Heart left ventricle (tissue), 16 donors: ENCODE results near the gene PDZD4. TPM values are rescaled to one million over a fixed set of nuclear protein-coding genes. Genes with fewer than 3 reads are reported as not detected.

Source experiments
- ATAC-seq, 4 donors: fragments of 200-7000 bp; cut with Tn5 transposase; one replicate each; pipeline ENCODE4 v1.9.1; 2020 to 2022; ENCODE audit warnings: moderate library complexity in 4 of 4, mild to moderate bottlenecking in 3 of 4, moderate number of reproducible peaks in 1 of 4
- DNase-seq, 5 donors: peaks; one replicate each; pipeline ENCODE4 v3.0.0-alpha.2; 2020
- H3K27ac ChIP-seq, 12 donors: fragments of 200-600 bp; sonication (generic) in 4 of 12; one replicate each; pipeline versions ENCODE4 v1.5.0 to v1.8.0; 2016 to 2022; ENCODE audit warnings: mild to moderate bottlenecking in 2 of 12
- H3K27me3 ChIP-seq, 9 donors: fragments of 200-600 bp; sonication (generic) in 2 of 9; one replicate each; pipeline versions ENCODE4 v1.5.1 to v1.8.0; 2016 to 2022; ENCODE audit warnings: mild to moderate bottlenecking in 3 of 9
- H3K36me3 ChIP-seq, 9 donors: fragments of 200-600 bp; sonication (generic) in 2 of 9; one replicate each; pipeline versions ENCODE4 v1.5.0 to v1.8.0; 2018 to 2022; ENCODE audit warnings: mild to moderate bottlenecking in 2 of 9
- H3K4me1 ChIP-seq, 12 donors: fragments of 200-600 bp; sonication (generic) in 4 of 12; one replicate each; pipeline versions ENCODE4 v1.5.0 to v1.8.0; 2016 to 2022; ENCODE audit warnings: mild to moderate bottlenecking in 3 of 12
- H3K4me3 ChIP-seq, 12 donors: fragments of 200-600 bp; sonication (generic) in 4 of 12; one replicate each; pipeline versions ENCODE4 v1.5.0 to v1.8.0; 2017 to 2022; ENCODE audit warnings: mild to moderate bottlenecking in 9 of 12, moderate library complexity in 4 of 12
- H3K9me3 ChIP-seq, 12 donors: fragments of 200-600 bp; sonication (generic) in 4 of 12; one replicate each; pipeline versions ENCODE4 v1.5.0 to v1.8.0; 2016 to 2022; ENCODE audit warnings: mild to moderate bottlenecking in 1 of 12
- POLR2A ChIP-seq, 2 donors: fragments of 450-650 bp; IDR thresholded peaks; one replicate each; pipeline ENCODE4 v1.6.1; 2017; ENCODE audit warnings: antibody characterized with exemption in 2 of 2, mild to moderate bottlenecking in 2 of 2, moderate library complexity in 2 of 2
- WGBS, 4 donors: extraction: QIAGEN DNeasy Blood & Tissue Kit in 2 of 4; methylation state at CpG; one replicate each; pipeline versions ENCODE4 v1.1.5 to v1.1.7; 2013 to 2018; 5-methylcytosine and 5-hydroxymethylcytosine counted together
- intact Hi-C, 10 donors: fragments of 100-400 bp; cut with DNase I; formaldehyde crosslinking; loops; one replicate each; pipeline versions ENCODE4 v1.11.1 to v1.14.2; 2022
- polyA plus RNA-seq, 2 donors: library from polyadenylated mRNA; stranded (reverse); fragments of 200-250 nt; gene quantifications; one replicate each; pipeline ENCODE4 v1.2.3, GENCODE V29; 2013
- total RNA-seq, 9 donors: library from RNA; depleted of rRNA in 2 of 9; stranded (reverse); fragments of >200 nt in 2 of 9; fragmentation: NEBNext Ultra II Directional in 3 of 9; extraction: Animal tissue kit (Norgen Biotek cat#: 25700) in 3 of 9; gene quantifications; one replicate each; pipeline versions ENCODE4 v1.1.0 to v1.2.4, GENCODE V29; 2016 to 2023
- TF ChIP-seq, protein P1 (sequence below), 12 donors: fragments of 200-600 bp; sonication (generic) in 4 of 12; IDR thresholded peaks; one replicate each; pipeline versions ENCODE4 v1.5.0 to v1.8.0; 2018 to 2022; ENCODE audit warnings: antibody characterized with exemption in 12 of 12, mild to moderate bottlenecking in 5 of 12
- donor health status: ischemic (EF 13 %, LVEDD 7.1; RV severe dilation, severe dysfunction).
- donor health status: healthy with polysubstance abuse.
- donor health status: DM: no; HTN: yes; CAD: no.
- donor health status: DM: no; HTN: no; CAD: no.
- donor health status: ischemic (EF 25% LVEDD 6.9; RV normal size, moderate dysfunction).
- donor health status: ischemic (EF 25% LVEDD 5.7; RV mildly dilated, moderate dysfunction).
- donor health status: healthy.
- donor health status: DM: yes; HTN: yes; CAD: no.
- donor health status: ischemic (EF 35%, LVEDD 5.7; RV mildly dilated, moderate dysfunction).
- donor health status: nonischemic (EF 11% LVEDD 7.7; RV severe dilation, severe dysfunction).
- donor health status: DM: yes; HTN: yes; CAD: no.
- donor health status: PGD.
- donor health status: ischemic (EF 29% LVEDD 5.4; RV normal size, mild dysfunction).
- donor health status: nonischemic (EF 23%, LVEDD 6.1; RV moderate dilation, normal function).

PDZD4 gene
- total and polyA plus RNA-seq, 11 donors = 1.7 to 4.0 (median 2.4) TPM

DNA sequence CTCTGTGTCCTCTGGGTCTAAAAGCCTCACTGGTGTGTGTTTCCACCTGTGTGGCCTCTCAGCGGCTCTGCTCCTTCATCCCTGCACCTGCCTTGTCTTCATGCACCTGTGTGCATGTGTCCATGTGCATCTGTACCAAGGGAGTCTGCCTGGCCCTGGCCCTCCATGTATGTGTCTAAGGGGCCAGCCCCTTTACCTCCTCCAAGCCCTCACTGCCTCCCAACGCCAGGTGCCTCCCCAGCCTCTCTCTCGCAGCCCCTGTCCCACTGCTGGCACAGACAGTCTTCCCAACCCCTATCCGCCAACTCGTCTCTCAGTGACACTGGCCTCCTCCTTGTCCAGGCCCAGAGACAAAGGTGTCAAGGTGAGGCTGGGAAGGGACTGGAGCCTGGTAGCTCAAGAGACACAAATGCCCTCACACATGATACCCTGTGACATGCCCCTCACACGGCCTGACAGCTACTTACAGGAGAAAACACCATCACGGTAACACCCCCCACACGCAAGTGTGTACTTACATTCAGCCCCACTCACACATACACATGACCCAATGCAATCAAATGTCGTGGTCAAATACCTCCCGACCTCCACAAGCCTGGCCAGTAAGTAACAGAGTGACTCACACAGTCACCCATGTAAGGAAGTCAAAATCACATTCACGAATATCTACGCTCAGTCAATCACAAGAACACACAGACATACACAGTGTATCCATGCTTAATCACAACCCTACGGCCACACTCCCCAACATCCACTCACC, 44.2 kb upstream of the PDZD4 start:
- no peak for ATAC-seq
- Histone ChIP-seq H3K4me3 (no peak overlapping the region), H3K27ac (no peak overlapping the region), H3K36me3 (no peaks in the 10 kb centered on the region), H3K9me3 (no peaks in the 10 kb centered on the region), H3K4me1 (no peaks in the 10 kb centered on the region), H3K27me3 (peaks cover 0 to 64% (median 6%) of the 10 kb centered on the region in 9 donors)
- intact Hi-C loops = no loop called here
- DNase-seq = no peak
- TF ChIP-seq POLR2A (IDR thresholded peaks at IDR 0.05) = no peak
- TF ChIP-seq, protein P1, sequence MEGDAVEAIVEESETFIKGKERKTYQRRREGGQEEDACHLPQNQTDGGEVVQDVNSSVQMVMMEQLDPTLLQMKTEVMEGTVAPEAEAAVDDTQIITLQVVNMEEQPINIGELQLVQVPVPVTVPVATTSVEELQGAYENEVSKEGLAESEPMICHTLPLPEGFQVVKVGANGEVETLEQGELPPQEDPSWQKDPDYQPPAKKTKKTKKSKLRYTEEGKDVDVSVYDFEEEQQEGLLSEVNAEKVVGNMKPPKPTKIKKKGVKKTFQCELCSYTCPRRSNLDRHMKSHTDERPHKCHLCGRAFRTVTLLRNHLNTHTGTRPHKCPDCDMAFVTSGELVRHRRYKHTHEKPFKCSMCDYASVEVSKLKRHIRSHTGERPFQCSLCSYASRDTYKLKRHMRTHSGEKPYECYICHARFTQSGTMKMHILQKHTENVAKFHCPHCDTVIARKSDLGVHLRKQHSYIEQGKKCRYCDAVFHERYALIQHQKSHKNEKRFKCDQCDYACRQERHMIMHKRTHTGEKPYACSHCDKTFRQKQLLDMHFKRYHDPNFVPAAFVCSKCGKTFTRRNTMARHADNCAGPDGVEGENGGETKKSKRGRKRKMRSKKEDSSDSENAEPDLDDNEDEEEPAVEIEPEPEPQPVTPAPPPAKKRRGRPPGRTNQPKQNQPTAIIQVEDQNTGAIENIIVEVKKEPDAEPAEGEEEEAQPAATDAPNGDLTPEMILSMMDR (IDR thresholded peaks at IDR 0.05) = no peak
- 72 to 83% (median 80%) methylated on average over 13 of the region's 13 CpGs for WGBS, 4 donors

DNA sequence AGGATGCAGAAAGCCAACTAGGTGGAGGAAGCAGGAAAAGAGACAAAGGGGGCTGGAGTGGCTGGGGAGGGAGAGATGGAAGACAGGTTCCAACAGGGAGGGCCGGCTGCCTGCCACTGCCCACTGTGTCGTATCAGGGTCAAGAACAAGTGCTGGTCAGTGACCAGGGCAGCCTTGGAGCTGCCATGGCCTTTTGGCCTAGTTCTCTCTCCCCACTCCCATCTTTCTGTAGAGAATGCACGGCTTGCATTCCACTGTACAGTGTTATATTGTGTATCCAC, 43.7 kb upstream of the PDZD4 start:
- Histone ChIP-seq H3K36me3 (no peaks in the 10 kb centered on the region), H3K27me3 (peaks cover 0 to 64% (median 6%) of the 10 kb centered on the region in 9 donors), H3K4me1 (no peaks in the 10 kb centered on the region), H3K4me3 (no peak overlapping the region), H3K9me3 (no peaks in the 10 kb centered on the region), H3K27ac (no peak overlapping the region)
- ATAC-seq = no peak
- TF ChIP-seq, protein P1 (IDR thresholded peaks at IDR 0.05) = no peak
- no peak for TF ChIP-seq POLR2A (IDR thresholded peaks at IDR 0.05)
- intact Hi-C loops = no loop called here
- no peak for DNase-seq
- WGBS, 4 donors = 20 to 50% (median 44%) methylated on average over 3 of the region's 3 CpGs

DNA sequence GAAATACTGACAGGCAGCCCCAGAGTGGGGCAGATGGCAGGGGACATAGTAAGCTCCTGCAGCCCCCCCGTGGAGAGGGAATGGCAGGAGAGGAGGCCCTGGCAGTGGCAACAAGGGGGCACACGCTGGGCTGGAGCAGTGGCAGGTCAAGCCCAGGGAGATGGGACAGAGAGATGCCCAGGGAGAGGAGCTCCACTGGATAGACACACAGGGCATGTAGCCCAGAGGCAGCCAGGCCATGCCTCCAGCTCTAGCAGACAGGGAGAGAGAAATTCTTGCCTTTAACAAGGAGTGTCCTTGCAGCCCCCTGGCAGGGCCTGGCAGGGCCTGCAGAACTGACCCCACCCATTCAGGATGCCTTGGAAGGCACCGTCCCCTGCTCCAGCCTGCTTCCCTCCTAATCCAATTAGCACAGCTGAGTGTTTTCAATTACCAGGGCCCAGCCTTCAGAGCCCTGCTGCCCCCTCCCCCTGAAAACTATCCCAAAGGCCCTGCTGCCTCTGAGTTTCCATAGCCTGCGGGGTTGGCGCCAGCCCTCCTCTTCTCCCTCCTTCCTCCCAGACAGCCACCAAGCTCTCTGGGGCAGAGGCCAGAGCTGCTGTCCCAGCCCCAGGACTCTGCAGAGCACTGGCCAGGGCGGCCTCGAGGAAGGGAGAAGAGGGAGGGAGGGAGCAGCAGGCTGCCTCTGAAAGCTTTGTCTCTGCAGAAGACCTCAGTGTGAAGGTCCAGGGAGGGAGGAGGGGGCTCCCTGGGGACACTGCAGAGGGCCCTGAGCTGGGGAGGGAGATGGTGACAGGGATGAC, 43.1 kb upstream of the PDZD4 start:
- intact Hi-C loops = no loop called here
- Histone ChIP-seq H3K27me3 (peaks cover 0 to 58% (median 6%) of the 10 kb centered on the region in 9 donors), H3K36me3 (no peaks in the 10 kb centered on the region), H3K4me1 (no peaks in the 10 kb centered on the region), H3K27ac (no peak overlapping the region), H3K4me3 (no peak overlapping the region), H3K9me3 (no peaks in the 10 kb centered on the region)
- 17 to 41% (median 34%) methylated on average over 6 to 7 of the region's 7 CpGs for WGBS, 4 donors
- DNase-seq = peak in 1 of 5 donors; percentile 9
- TF ChIP-seq, protein P1 (IDR thresholded peaks at IDR 0.05) = no peak
- no peak for ATAC-seq
